ENCODE results near the gene NEK7.

Gene NEK7

DNA sequence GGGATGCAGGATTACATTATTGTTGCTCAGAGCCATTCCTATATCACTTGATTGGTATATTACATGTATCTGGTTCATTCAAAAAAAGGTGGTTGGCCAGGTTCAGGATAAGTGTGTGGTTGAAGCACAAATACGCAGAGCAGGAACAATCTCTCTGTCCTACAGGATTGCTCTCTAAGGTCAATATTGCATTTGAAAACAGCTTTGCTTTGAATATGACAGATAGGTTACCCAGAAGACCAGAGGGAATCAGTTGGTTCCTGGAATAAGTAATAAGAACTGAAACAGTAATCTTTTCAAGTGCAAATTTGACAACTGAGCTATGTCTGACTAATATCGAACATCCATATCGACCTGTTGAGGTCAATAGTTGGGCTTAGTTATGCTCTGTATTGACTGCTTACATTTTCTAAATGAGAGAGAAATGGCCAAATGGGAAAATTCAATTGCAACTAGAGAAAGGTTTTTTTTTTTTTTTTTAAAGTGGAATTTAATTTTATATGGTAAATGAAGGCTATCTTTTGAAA lies 206.9 kb downstream of the NEK7 start:
- no peak for DNase-seq

DNA sequence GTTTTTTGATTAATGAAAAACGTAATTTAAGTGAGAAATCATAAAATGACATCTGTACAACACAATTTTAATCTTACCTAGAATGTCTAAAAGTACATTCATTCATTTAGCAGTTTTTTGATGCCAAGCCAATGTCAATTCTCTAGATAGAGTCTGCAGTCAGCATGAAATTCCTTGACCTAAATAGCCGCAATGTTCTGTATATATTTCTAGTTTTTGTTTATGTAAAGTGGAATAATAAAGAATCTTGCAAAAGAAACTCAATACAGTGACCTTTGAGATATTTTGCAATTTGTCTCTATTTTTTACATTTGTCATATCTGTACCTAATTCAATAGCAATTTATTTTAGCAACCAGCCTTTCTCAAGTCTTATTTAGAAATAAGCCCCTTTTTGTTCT lies 207.7 kb downstream of the NEK7 start:
- no peak for DNase-seq

DNA sequence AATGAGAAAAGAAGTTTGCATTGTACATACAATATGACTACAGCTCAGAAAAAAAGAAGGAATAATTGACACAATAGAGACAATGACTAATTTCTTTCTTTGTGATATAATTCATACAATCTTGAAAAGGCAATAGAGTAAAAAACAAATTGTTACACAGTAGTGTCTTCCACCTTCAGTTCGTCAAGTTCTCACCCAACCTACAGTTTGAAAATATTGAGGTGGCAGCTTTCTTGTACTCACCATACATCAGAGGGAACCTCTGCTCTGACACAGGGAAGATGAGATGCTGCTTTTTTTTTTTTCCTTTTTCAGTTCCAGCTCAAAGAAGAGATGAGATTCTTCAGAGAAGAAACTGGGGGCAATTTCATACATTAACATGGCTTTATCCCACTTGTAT lies 210.5 kb downstream of the NEK7 start:
- DNase-seq = no peak

DNA sequence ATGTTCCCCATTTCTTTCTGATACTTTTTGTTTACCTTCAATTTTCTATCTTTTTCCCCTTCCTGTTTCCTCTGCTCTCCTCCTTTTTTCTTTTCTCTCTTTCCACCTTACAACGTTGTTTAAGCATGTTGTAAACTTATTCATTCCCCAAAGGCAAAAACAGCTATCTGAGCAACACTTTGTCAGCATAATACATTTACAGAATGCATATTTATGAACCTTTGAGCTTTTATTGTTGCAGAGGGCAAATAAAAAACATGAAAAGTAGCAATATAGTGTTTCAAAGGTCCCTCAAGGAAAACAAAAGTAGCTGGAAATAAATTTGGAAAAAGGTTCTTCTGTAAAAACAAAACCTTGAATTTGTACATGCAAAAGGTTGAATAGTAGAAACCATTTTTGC lies 214.2 kb downstream of the NEK7 start:
- no peak for DNase-seq

Measured in DMS 273 treated with DMSO at 0.1 percent for 48 hours (cell line).